H9 (cell line): ENCODE results near the gene HBS1L. TPM values are rescaled to one million over a fixed set of nuclear protein-coding genes. Genes with fewer than 3 reads are reported as not detected.

Source experiments
- DNase-seq: peaks from one replicate; pipeline ENCODE4 v3.0.0-alpha.2; 2017
- H2AFZ ChIP-seq: one replicate; pipeline ENCODE4 v1.6.1; 2013; ENCODE audit warnings: mild to moderate bottlenecking, low read length, control low read depth, moderate library complexity
- H2AK5ac ChIP-seq: 2 replicates; pipeline ENCODE4 v1.6.1; 2013; ENCODE audit warnings: low read length, control low read depth, mixed read lengths; ENCODE audit not compliant: insufficient read length
- H2BK120ac ChIP-seq: one replicate; pipeline ENCODE4 v1.6.1; 2013; ENCODE audit warnings: low read depth, mild to moderate bottlenecking, low read length, control low read depth, inconsistent platforms; ENCODE audit not compliant: poor library complexity, severe bottlenecking
- H2BK12ac ChIP-seq: 2 replicates; pipeline ENCODE4 v1.6.1; 2013; ENCODE audit warnings: low read length, control low read depth, mixed read lengths, low read depth; ENCODE audit not compliant: insufficient read length
- H2BK15ac ChIP-seq: 2 replicates; pipeline ENCODE4 v1.6.1; 2013; ENCODE audit warnings: low read depth, low read length, control low read depth
- H2BK20ac ChIP-seq: one replicate; pipeline ENCODE4 v1.6.1; 2013; ENCODE audit warnings: low read depth, mild to moderate bottlenecking, low read length, control low read depth, inconsistent platforms; ENCODE audit not compliant: poor library complexity, severe bottlenecking
- H2BK5ac ChIP-seq: 2 replicates; pipeline ENCODE4 v1.6.1; 2013; ENCODE audit warnings: low read length, control low read depth, mixed read lengths; ENCODE audit not compliant: insufficient read length
- H3K14ac ChIP-seq: 2 replicates; pipeline ENCODE4 v1.6.1; 2013; ENCODE audit warnings: low read length, control low read depth; ENCODE audit not compliant: insufficient read depth
- H3K18ac ChIP-seq: 2 replicates; pipeline ENCODE4 v1.6.1; 2013; ENCODE audit warnings: low read depth, mild to moderate bottlenecking, mixed read lengths, low read length, control low read depth; ENCODE audit not compliant: insufficient read length
- H3K23ac ChIP-seq: 2 replicates; pipeline ENCODE4 v1.6.1; 2013; ENCODE audit warnings: low read length, control low read depth, mixed read lengths, low read depth; ENCODE audit not compliant: insufficient read length
- H3K23me2 ChIP-seq: 2 replicates; pipeline ENCODE4 v1.6.1; 2013; ENCODE audit warnings: low read depth, mild to moderate bottlenecking, mixed read lengths, low read length, control low read depth; ENCODE audit not compliant: insufficient read length, poor library complexity, severe bottlenecking
- H3K27ac ChIP-seq: 2 replicates; pipeline ENCODE4 v1.5.1; 2013; ENCODE audit warnings: low read length, control low read depth, mixed read lengths, low read depth; ENCODE audit not compliant: insufficient read length
- H3K27me3 ChIP-seq: 2 replicates; pipeline ENCODE4 v1.6.1; 2013; ENCODE audit warnings: low read length, control low read depth, inconsistent platforms; ENCODE audit not compliant: insufficient read depth
- H3K4ac ChIP-seq: 2 replicates; pipeline ENCODE4 v1.6.1; 2013; ENCODE audit warnings: low read depth, mild to moderate bottlenecking, control low read depth, inconsistent platforms, low read length, moderate library complexity
- H3K4me1 ChIP-seq: 2 replicates; pipeline ENCODE4 v1.6.1; 2013; ENCODE audit warnings: low read length, control low read depth, inconsistent platforms; ENCODE audit not compliant: insufficient read depth
- H3K4me2 ChIP-seq: 2 replicates; pipeline ENCODE4 v1.6.1; 2013; ENCODE audit warnings: low read length, control low read depth, mixed read lengths; ENCODE audit not compliant: insufficient read length, insufficient read depth
- H3K56ac ChIP-seq: 2 replicates; pipeline ENCODE4 v1.6.1; 2013; ENCODE audit warnings: low read depth, mild to moderate bottlenecking, mixed read lengths, low read length, control low read depth; ENCODE audit not compliant: insufficient read length
- H3K79me1 ChIP-seq: 2 replicates; pipeline ENCODE4 v1.6.1; 2013; ENCODE audit warnings: low read depth, mild to moderate bottlenecking, moderate library complexity, low read length, control low read depth, inconsistent platforms; ENCODE audit not compliant: insufficient read depth, poor library complexity, severe bottlenecking
- H3K79me2 ChIP-seq: 2 replicates; pipeline ENCODE4 v1.6.1; 2013; ENCODE audit warnings: low read length, control low read depth, inconsistent platforms; ENCODE audit not compliant: insufficient read depth
- H3K9ac ChIP-seq: 2 replicates; pipeline ENCODE4 v1.6.1; 2013; ENCODE audit warnings: low read length, control low read depth, mixed read lengths; ENCODE audit not compliant: insufficient read length; ENCODE audit errors: extremely low read depth
- H3K9me3 ChIP-seq: one replicate; pipeline ENCODE4 v1.6.1; 2013; ENCODE audit warnings: low read depth, low read length, inconsistent platforms; ENCODE audit not compliant: control insufficient read depth
- H3T11ph ChIP-seq: one replicate; pipeline ENCODE4 v1.6.1; 2013; ENCODE audit warnings: mild to moderate bottlenecking, low read length, control low read depth, inconsistent platforms
- H4K20me1 ChIP-seq: one replicate; pipeline ENCODE4 v1.6.1; 2013; ENCODE audit not compliant: control insufficient read depth, insufficient read length, insufficient read depth
- H4K5ac ChIP-seq: 2 replicates; pipeline ENCODE4 v1.6.1; 2013; ENCODE audit warnings: low read depth, mild to moderate bottlenecking, mixed read lengths, low read length, control low read depth; ENCODE audit not compliant: insufficient read length
- H4K8ac ChIP-seq: replicated peaks from 2 replicates; pipeline ENCODE4 v1.6.1; 2013; ENCODE audit warnings: low read length, control low read depth, mixed read lengths, low read depth; ENCODE audit not compliant: insufficient read length
- H4K91ac ChIP-seq: 2 replicates; pipeline ENCODE4 v1.6.1; 2013; ENCODE audit warnings: low read depth, mild to moderate bottlenecking, moderate library complexity, mixed read lengths, low read length, control low read depth; ENCODE audit not compliant: insufficient read length
- H3K27ac Mint-ChIP-seq, 3 experiments: 2 replicates in 2 of 3; 3 replicates in 1 of 3; pipeline ENCODE4 v1.8.0; 2020 to 2021; ENCODE audit warnings: mixed read lengths in 3 of 3, mild to moderate bottlenecking in 1 of 3, moderate library complexity in 1 of 3
- H3K27me3 Mint-ChIP-seq: 2 replicates; pipeline ENCODE4 v1.8.0; 2021; ENCODE audit warnings: low read depth, mild to moderate bottlenecking, moderate library complexity, mixed read lengths
- H3K36me3 Mint-ChIP-seq, 3 experiments: 2 replicates in 2 of 3; 3 replicates in 1 of 3; pipeline ENCODE4 v1.8.0; 2020 to 2021; ENCODE audit warnings: low read depth in 3 of 3, mixed read lengths in 3 of 3; ENCODE audit not compliant: insufficient read depth in 1 of 3
- H3K4me1 Mint-ChIP-seq, 2 experiments: 2 replicates each; pipeline ENCODE4 v1.8.0; 2020; ENCODE audit warnings: mixed read lengths in 2 of 2
- H3K4me3 Mint-ChIP-seq, 2 experiments: 2 replicates in 1 of 2; 3 replicates in 1 of 2; pipeline ENCODE4 v1.8.0; 2020 to 2021; ENCODE audit warnings: mild to moderate bottlenecking in 2 of 2, mixed read lengths in 2 of 2, moderate library complexity in 1 of 2
- H3K9me3 Mint-ChIP-seq, 2 experiments: 2 replicates in 1 of 2; 3 replicates in 1 of 2; pipeline ENCODE4 v1.8.0; 2020; ENCODE audit warnings: mild to moderate bottlenecking in 2 of 2, mixed read lengths in 2 of 2, moderate library complexity in 1 of 2
- WGBS: extraction: QIAGEN DNeasy Blood & Tissue Kit; methylation state at CpG from one replicate; pipeline ENCODE4 v1.1.7; 2013; ENCODE audit warnings: missing lambda C conversion rate, low lambda C conversion rate, mixed read lengths; ENCODE audit not compliant: insufficient read length; ENCODE audit errors: extremely low coverage; 5-methylcytosine and 5-hydroxymethylcytosine counted together
- total RNA-seq: library from RNA; stranded (reverse); gene quantifications from 2 replicates; pipeline ENCODE4 v1.2.1, GENCODE V29; 2021
- TF ChIP-seq, protein P1 (sequence below): fragments of 200-600 bp; sonication (generic); conservative IDR thresholded peaks from 3 replicates; pipeline ENCODE4 v1.8.0; 2021; ENCODE audit warnings: antibody characterized with exemption, mild to moderate bottlenecking

Gene HBS1L
- total RNA-seq, 1 experiment from 2014 or later = 110 TPM

DNA sequence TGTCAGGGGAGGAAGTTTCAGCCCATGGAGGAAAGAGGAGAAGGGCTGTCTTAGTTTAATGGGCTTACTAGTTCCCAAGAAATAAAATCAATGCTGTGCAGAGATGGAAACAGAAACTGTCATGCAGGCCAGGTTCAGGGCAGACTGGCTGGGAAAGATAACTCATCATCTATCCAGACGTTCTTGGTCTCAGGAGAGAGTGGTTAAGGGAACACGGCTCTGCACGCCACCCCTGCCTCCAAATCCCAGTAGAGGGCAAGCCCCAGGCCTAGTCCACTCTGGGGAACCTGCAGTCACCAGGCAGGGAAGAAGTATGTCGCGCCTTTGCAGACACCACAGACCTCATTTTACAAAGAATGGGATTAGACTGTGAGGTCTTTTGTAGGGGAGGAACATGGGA, 117.2 kb downstream of the HBS1L start:
- Mint-ChIP-seq H3K27me3 (peaks cover 1% of the 10 kb centered on the region; the same call in 1 of the 2 replicates), H3K4me1 (peaks cover 3 to 5% of the 10 kb centered on the region in 2 experiments), H3K9me3 (no peaks in the 10 kb centered on the region; a peak in 1 of 5 replicates), H3K36me3 (no peaks in the 10 kb centered on the region), H3K27ac (peak overlapping the region in 1 of 3 experiments; percentile 4; a peak in 1 of 7 replicates), H3K4me3 (no peak overlapping the region; a peak in 1 of 5 replicates)
- Histone ChIP-seq H3K56ac (no peak overlapping the region), H2BK5ac (no peak overlapping the region), H3K27me3 (no peaks in the 10 kb centered on the region), H3K4me2 (no peak overlapping the region), H2BK12ac (no peak overlapping the region), H2AK5ac (no peak overlapping the region), H2BK120ac (no peak overlapping the region), H3K79me2 (no peaks in the 10 kb centered on the region), H4K8ac (no peak overlapping the region), H2BK20ac (no peak overlapping the region), H3K23ac (no peak overlapping the region), H3K23me2 (no peaks in the 10 kb centered on the region), H3K4me1 (no peaks in the 10 kb centered on the region), H2BK15ac (no peak overlapping the region), H3K27ac (no peak overlapping the region), H3K14ac (no peak overlapping the region), H3K9ac (no peak overlapping the region), H4K20me1 (no peaks in the 10 kb centered on the region), H3K4ac (no peak overlapping the region), H3K9me3 (no peaks in the 10 kb centered on the region), H3T11ph (no peak overlapping the region), H3K18ac (no peak overlapping the region), H3K79me1 (no peaks in the 10 kb centered on the region), H4K5ac (no peak overlapping the region), H4K91ac (no peak overlapping the region), H2AFZ (no peak overlapping the region)
- DNase-seq = no peak
- TF ChIP-seq, protein P1, sequence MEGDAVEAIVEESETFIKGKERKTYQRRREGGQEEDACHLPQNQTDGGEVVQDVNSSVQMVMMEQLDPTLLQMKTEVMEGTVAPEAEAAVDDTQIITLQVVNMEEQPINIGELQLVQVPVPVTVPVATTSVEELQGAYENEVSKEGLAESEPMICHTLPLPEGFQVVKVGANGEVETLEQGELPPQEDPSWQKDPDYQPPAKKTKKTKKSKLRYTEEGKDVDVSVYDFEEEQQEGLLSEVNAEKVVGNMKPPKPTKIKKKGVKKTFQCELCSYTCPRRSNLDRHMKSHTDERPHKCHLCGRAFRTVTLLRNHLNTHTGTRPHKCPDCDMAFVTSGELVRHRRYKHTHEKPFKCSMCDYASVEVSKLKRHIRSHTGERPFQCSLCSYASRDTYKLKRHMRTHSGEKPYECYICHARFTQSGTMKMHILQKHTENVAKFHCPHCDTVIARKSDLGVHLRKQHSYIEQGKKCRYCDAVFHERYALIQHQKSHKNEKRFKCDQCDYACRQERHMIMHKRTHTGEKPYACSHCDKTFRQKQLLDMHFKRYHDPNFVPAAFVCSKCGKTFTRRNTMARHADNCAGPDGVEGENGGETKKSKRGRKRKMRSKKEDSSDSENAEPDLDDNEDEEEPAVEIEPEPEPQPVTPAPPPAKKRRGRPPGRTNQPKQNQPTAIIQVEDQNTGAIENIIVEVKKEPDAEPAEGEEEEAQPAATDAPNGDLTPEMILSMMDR = no peak
- no CpG with 5 or more reads among the region's 5 CpGs for WGBS
